ENCODE results near the gene CD151.

CD151 gene

GRCh38 chr11:871472-871871 is 38.7 kb downstream of the CD151 start:
- no peak for DNase-seq (ENCODE audit: low spot score)

- no peak for DNase-seq (ENCODE audit: low spot score)
Observed at GRCh38 chr11:872799-873198, 40.0 kb downstream of the CD151 start.

DNA sequence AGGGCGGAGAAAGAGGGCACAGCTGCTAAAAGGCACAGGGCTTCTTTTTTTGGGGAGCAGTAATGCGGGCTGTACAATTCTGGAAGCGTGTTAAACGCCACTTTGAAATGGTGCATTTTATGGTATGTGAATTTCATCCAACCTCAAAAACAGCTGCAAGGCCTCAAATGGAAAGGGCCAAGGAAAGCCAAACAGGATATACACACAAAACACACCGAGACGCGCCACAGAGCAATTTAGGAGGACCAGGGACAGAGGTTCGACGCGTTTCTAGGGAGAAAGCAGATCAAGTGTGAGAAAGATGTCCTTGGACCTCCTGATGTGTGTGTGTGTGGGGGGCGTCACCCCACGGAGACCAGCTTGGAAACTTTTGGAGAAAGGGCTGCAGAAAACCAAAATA is 41.0 kb downstream of the CD151 start:
- no peak for DNase-seq (ENCODE audit: low spot score)

GRCh38 chr11:875203-875602 is 42.5 kb downstream of the CD151 start:
- DNase-seq (ENCODE audit: low spot score) = no peak

DNA sequence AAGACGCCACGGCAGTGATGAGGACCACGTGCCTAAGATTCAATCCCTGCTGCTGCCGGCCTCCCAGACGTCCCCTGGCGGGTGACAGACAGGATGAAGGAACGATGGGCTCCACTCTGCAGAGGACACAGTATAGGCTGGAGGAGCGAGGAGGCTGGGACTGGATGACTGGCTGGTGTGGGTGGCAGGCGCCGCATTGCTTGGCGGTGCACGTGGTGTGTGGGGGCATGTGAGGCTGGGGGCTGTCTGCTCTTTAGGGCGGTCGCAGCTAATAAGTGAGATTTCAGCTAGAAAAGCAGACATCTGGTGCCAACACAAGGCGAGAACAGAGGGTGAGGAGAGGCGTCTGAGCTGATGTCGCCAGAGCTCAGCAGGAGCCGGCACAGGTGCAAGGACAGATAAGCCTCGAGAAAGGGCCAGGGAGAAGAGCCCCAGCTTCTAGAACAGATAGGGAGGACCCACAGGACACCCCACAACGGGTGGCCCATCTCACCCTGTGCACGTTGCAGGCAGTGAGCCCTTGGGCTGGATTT is 43.1 kb downstream of the CD151 start:
- DNase-seq (ENCODE audit: low spot score) = no peak

- DNase-seq (ENCODE audit: low spot score) = peak; percentile 24
Observed at GRCh38 chr11:876545-876944, 43.8 kb downstream of the CD151 start.

DNA sequence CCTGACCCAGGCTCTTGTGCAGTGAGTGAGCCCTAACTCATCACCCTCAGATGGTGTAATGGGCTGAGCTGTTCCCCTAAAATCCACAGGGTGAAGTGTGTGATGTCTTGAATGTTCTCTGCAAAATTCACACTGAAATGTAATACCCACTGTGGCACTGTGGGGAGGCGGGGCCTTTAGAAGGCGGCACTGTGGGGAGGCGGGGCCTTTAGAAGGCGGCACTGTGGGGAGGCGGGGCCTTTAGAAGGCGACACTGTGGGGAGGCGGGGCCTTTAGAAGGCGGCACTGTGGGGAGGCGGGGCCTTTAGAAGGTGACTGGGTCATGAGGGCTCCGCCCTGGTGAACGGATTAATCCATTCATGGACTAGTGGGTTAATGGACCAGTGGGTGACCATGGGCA is 44.8 kb downstream of the CD151 start:
- DNase-seq (ENCODE audit: low spot score) = no peak

DNA sequence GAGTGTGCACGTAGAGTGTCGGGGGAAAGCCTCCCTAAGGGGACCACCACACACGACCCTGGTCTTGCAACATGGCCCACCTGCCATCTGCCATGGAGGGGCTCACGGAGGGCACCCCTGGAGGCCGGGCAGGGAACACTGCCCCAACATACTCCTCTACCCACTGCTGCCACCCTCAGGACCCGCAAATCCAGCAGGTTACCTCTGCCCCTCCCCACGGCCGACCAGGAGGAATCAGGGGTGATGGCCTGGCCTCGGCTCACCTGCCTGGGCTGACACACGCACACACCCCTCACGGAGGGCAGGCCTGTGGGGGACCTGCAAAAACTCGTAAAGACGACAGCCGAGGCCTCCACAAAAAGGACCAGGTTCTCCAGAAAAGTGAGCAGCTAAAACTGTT is 47.7 kb downstream of the CD151 start:
- DNase-seq (ENCODE audit: low spot score) = no peak

- DNase-seq (ENCODE audit: low spot score) = no peak
Observed at GRCh38 chr11:882596-882995, 49.8 kb downstream of the CD151 start.

DNA sequence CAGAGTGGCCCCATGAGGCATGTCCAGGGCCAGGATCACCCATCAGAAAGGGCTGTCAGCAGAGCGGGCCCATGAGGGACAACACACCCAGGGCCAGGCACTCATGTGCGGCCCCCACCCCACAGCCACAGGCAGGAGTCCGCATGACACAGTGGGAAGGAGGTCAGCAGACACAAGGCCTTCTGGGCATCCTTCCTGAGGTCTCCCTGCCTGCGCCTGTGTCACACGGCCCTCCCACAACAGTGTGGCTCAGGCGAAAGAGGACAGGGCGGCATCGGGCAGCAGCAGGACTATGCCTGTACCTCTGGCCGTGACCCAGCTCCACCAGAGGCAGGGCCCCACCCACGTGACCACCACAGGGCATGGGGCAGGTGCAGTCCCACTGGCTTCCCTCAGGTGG is 50.8 kb downstream of the CD151 start:
- no peak for DNase-seq (ENCODE audit: low spot score)

DNA sequence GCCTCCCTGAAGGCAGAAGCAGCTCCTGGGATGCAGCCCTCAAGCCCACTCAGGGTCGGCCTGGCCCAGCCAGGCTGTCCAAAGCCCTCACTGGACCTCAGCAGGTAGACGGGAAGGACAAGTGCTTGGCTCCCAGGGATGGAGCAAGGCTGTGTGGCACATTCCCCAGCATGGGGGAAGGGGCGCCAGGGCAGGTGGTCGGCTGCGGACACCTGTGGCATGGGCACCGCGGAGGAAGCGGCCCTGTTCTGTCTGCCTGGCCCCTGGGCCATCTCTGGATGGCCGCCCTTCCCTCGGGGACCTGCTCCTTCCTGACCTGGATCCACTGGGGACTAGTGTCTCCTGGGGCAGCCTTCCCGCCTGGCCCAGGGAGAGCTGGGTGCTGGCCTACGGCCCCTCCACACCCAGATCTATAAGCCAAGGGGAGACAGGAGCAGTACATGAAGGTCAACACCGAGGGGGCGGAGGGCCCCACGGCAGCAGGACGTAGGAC is 51.9 kb downstream of the CD151 start:
- no peak for DNase-seq (ENCODE audit: low spot score)

- DNase-seq (ENCODE audit: low spot score) = no peak
Observed at GRCh38 chr11:886568-886967, 53.8 kb downstream of the CD151 start.

DNA sequence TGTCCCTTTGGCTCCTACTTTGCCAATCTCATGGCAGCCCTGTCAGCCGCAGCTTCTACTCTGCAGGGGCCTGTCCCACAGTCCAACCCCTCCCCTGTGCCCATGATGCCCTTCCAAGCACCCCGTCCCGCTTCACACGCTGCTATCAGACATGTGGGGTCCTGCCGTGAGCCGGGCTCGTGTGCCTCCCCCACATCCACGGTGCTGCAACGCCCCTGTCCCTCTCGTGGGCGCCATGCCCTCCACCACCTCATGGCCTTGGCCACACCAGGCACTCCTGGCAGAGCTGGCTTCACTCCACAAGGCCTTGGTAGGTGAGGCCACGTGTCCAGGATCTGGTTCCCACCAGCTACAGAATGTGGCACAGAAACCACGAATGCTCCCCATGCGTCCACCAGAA is 54.8 kb downstream of the CD151 start:
- no peak for DNase-seq (ENCODE audit: low spot score)

All from kidney tubule cell (primary cell).